ENCODE data around the gene MERTK.

The MERTK gene

GRCh38 chr2:111912547-111912946 lies 14.1 kb downstream of the MERTK start:
- H3K79me2 ChIP-seq (ENCODE audit: insufficient read depth, low read length) = 0 out of 2 replicates have a peak, but pooled peaks cover 4% of the 10 kb centered on the region
- H4K20me1 ChIP-seq (ENCODE audit: insufficient read depth, low read length, poor library complexity, severe bottlenecking) = no peaks in the 10 kb centered on the region
- H2AFZ ChIP-seq (ENCODE audit: low read length) = no peak overlapping the region
- H3K4me1 ChIP-seq (ENCODE audit: insufficient read depth, low read length, poor library complexity, severe bottlenecking) = peaks cover 3% of the 10 kb centered on the region
- H3K36me3 ChIP-seq (ENCODE audit: insufficient read depth, low read length) = no peaks in the 10 kb centered on the region
- H3K4me2 ChIP-seq (ENCODE audit: low read depth, low read length, poor library complexity, severe bottlenecking) = no peak overlapping the region
- H3K9me2 ChIP-seq (replicated peaks; ENCODE audit: low read depth, low read length) = no peaks in the 10 kb centered on the region
- H3K9me3 ChIP-seq (ENCODE audit: insufficient read depth, low read depth, low read length) = no peaks in the 10 kb centered on the region
- no peaks in the 10 kb centered on the region for H3K27me3 ChIP-seq (ENCODE audit: insufficient read depth, low read length, poor library complexity, severe bottlenecking)
- no peak overlapping the region for H3K9ac ChIP-seq (ENCODE audit: low read depth, low read length, poor library complexity, severe bottlenecking)
- TF ChIP-seq CTCF (conservative IDR thresholded peaks at IDR 0.05; ENCODE audit: low read length) (no peak), EZH2phosphoT487 (IDR thresholded peaks at IDR 0.05; ENCODE audit: borderline replicate concordance) (no peak)
- no peaks in the 10 kb centered on the region for H3F3A ChIP-seq (ENCODE audit: low read depth)
- H3K4me3 ChIP-seq (ENCODE audit: low read length, poor library complexity, severe bottlenecking) = no peak overlapping the region

DNA sequence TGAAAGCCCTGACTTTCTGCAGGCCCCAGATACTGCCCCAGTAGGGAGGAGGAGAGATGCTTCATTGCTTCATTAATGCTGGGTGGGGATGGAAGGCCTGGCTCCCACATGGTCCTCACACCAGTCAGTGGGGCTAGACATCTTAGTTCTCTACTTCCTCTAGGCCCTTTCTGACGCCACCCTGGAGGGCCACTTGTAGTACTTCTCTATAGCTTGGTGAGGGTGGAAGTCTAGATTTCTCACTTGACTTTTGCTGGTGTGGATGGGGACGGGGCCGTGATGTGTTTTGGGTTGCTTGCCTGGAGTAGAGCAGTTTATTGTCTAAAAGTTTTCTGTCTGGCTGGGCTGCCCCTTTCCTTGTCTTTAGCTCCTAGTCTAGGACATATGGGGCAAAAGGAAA lies 18.7 kb downstream of the MERTK start:
- Histone ChIP-seq H4K20me1 (ENCODE audit: insufficient read depth, low read length, poor library complexity, severe bottlenecking) (no peaks in the 10 kb centered on the region), H3F3A (ENCODE audit: low read depth) (no peaks in the 10 kb centered on the region), H3K79me2 (ENCODE audit: insufficient read depth, low read length) (no peaks in the 10 kb centered on the region), H3K27me3 (ENCODE audit: insufficient read depth, low read length, poor library complexity, severe bottlenecking) (no peaks in the 10 kb centered on the region), H3K9ac (ENCODE audit: low read depth, low read length, poor library complexity, severe bottlenecking) (no peak overlapping the region), H3K9me3 (ENCODE audit: insufficient read depth, low read depth, low read length) (no peaks in the 10 kb centered on the region), H3K9me2 (replicated peaks; ENCODE audit: low read depth, low read length) (no peaks in the 10 kb centered on the region), H2AFZ (ENCODE audit: low read length) (no peak overlapping the region), H3K4me2 (ENCODE audit: low read depth, low read length, poor library complexity, severe bottlenecking) (no peak overlapping the region), H3K36me3 (ENCODE audit: insufficient read depth, low read length) (no peaks in the 10 kb centered on the region), H3K4me3 (ENCODE audit: low read length, poor library complexity, severe bottlenecking) (no peak overlapping the region), H3K4me1 (ENCODE audit: insufficient read depth, low read length, poor library complexity, severe bottlenecking) (peaks cover 8% of the 10 kb centered on the region)
- TF ChIP-seq CTCF (conservative IDR thresholded peaks at IDR 0.05; ENCODE audit: low read length) (no peak), EZH2phosphoT487 (IDR thresholded peaks at IDR 0.05; ENCODE audit: borderline replicate concordance) (no peak)

GRCh38 chr2:111918383-111918806 lies 20.0 kb downstream of the MERTK start:
- Histone ChIP-seq H3K4me2 (ENCODE audit: low read depth, low read length, poor library complexity, severe bottlenecking) (no peak overlapping the region), H2AFZ (ENCODE audit: low read length) (no peak overlapping the region), H3K27me3 (ENCODE audit: insufficient read depth, low read length, poor library complexity, severe bottlenecking) (no peaks in the 10 kb centered on the region), H3K9me3 (ENCODE audit: insufficient read depth, low read depth, low read length) (no peaks in the 10 kb centered on the region), H4K20me1 (ENCODE audit: insufficient read depth, low read length, poor library complexity, severe bottlenecking) (no peaks in the 10 kb centered on the region), H3K9ac (ENCODE audit: low read depth, low read length, poor library complexity, severe bottlenecking) (no peak overlapping the region), H3K4me3 (ENCODE audit: low read length, poor library complexity, severe bottlenecking) (no peak overlapping the region), H3F3A (ENCODE audit: low read depth) (no peaks in the 10 kb centered on the region), H3K4me1 (ENCODE audit: insufficient read depth, low read length, poor library complexity, severe bottlenecking) (peaks cover 8% of the 10 kb centered on the region), H3K9me2 (replicated peaks; ENCODE audit: low read depth, low read length) (no peaks in the 10 kb centered on the region), H3K36me3 (ENCODE audit: insufficient read depth, low read length) (no peaks in the 10 kb centered on the region), H3K79me2 (ENCODE audit: insufficient read depth, low read length) (no peaks in the 10 kb centered on the region)
- no peak for TF ChIP-seq EZH2phosphoT487 (IDR thresholded peaks at IDR 0.05; ENCODE audit: borderline replicate concordance)
- TF ChIP-seq CTCF (conservative IDR thresholded peaks at IDR 0.05; ENCODE audit: low read length) = no peak

Data from Loucy (cell line).